Tibial artery (tissue), 4 donors: ENCODE results near the gene KDM4B.

ENCODE experiments used
- DNase-seq, 2 donors: peaks; one replicate each; pipeline ENCODE4 v3.0.0-alpha.2; 2019
- H3K27ac ChIP-seq, 2 donors: fragments of 200-600 bp; sonication (generic) in 1 of 2; 1 replicate in 1 of 2; 2 replicates in 1 of 2; pipeline ENCODE4 v1.5.1; 2018 to 2019; ENCODE audit warnings: mild to moderate bottlenecking in 1 of 2
- H3K27me3 ChIP-seq, 2 donors: fragments of 200-600 bp; sonication (generic) in 1 of 2; one replicate each; pipeline versions ENCODE4 v1.5.1 to v1.6.0; 2016 to 2019
- H3K36me3 ChIP-seq, 3 donors: fragments of 200-600 bp; sonication (generic) in 2 of 3; one replicate each; pipeline ENCODE4 v1.5.1; 2016 to 2019; ENCODE audit warnings: mild to moderate bottlenecking in 2 of 3
- H3K4me1 ChIP-seq, 4 donors: fragments of 200-600 bp; sonication (generic) in 2 of 4; 1 replicate in 3 of 4; 2 replicates in 1 of 4; pipeline ENCODE4 v1.5.1; 2016 to 2019
- H3K4me3 ChIP-seq, 2 donors: fragments of 200-600 bp; sonication (generic) in 1 of 2; 1 replicate in 1 of 2; 2 replicates in 1 of 2; pipeline ENCODE4 v1.5.1; 2018 to 2019; ENCODE audit warnings: mild to moderate bottlenecking in 2 of 2
- H3K9me3 ChIP-seq, 3 donors: fragments of 200-600 bp; sonication (generic) in 1 of 3; one replicate each; pipeline ENCODE4 v1.5.1; 2016 to 2019
- CTCF ChIP-seq, 2 experiments: fragments of 200-600 bp in 1 of 2; fragments of 450-650 bp in 1 of 2; IDR thresholded peaks; one replicate each; pipeline ENCODE4 v1.5.1; 2017 to 2019; ENCODE audit warnings: antibody characterized with exemption in 2 of 2, mild to moderate bottlenecking in 1 of 2, moderate library complexity in 1 of 2
- intact Hi-C: fragments of 100-400 bp; cut with DNase I; formaldehyde crosslinking; loops from one replicate; pipeline ENCODE4 v1.15.0; 2023; ENCODE audit warnings: low total_unique reads

KDM4B gene

DNA sequence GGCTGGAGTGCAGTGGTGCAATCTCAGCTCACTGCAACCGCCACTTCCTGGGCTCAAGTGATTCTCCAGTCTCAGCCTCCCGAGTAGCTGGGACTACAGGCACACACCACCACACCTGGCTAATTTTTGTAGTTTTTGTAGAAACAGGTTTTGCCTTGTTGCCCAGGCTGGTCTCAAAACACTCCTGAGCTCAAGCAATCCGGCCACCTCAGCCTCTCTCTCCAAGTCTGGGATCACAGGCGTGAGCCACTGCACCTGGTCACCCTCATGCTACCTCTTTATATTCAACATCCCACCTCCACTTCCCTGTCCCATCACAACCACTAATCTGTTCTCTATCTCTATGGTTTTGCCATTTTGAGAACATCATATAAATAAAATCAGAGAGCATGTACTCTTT is 216.0 kb downstream of the KDM4B start:
- no peaks in the 10 kb centered on the region for H3K4me1 ChIP-seq
- TF ChIP-seq CTCF (IDR thresholded peaks at IDR 0.05), result no peak
- no peaks in the 10 kb centered on the region for H3K36me3 ChIP-seq
- H3K4me3 ChIP-seq, result no peak overlapping the region
- no peaks in the 10 kb centered on the region for H3K27me3 ChIP-seq
- no peak for DNase-seq
- intact Hi-C loops, result no loop called here
- H3K9me3 ChIP-seq, result no peaks in the 10 kb centered on the region
- no peak overlapping the region for H3K27ac ChIP-seq

DNA sequence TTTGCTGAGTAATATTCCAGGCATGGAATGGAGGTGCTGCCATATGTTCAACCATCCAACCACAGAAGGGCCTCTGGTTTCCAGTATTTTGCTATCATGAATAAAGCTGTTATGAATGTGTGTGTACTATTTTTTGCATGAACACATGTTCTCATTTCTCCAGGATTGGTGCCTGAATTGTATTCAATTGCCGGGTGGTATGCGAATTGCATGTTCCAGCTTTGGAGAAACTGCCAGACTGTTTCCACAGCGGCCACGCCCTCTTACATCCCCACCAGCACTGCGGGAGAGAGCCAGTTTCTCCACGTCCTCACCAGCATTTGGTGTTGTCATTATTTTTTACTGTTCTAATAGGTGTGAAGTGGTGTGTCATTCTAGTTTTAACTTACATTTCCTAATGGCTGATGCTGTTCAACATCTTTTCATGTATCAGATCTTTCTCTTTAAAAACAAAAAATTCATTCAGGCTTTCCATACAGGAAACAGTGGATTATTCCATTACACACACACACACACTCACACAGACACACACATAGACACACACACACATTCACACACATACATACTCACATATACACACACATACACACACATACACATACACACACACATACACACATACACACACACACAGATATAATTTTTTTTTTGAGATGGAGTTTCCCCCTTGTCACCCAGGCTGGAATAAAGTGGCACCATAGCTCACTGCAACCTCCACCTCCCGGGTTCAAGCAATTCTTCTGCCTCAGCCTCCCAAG is 217.6 kb downstream of the KDM4B start:
- H3K4me1 ChIP-seq, result no peaks in the 10 kb centered on the region
- intact Hi-C loops, result no loop called here
- no peak overlapping the region for H3K4me3 ChIP-seq
- no peak for DNase-seq
- no peaks in the 10 kb centered on the region for H3K36me3 ChIP-seq
- H3K27me3 ChIP-seq, result no peaks in the 10 kb centered on the region
- H3K9me3 ChIP-seq, result no peaks in the 10 kb centered on the region
- H3K27ac ChIP-seq, result no peak overlapping the region
- TF ChIP-seq CTCF (IDR thresholded peaks at IDR 0.05), result no peak

- Histone ChIP-seq H3K4me1 (no peaks in the 10 kb centered on the region), H3K4me3 (no peak overlapping the region), H3K9me3 (no peaks in the 10 kb centered on the region), H3K27me3 (no peaks in the 10 kb centered on the region), H3K36me3 (no peaks in the 10 kb centered on the region), H3K27ac (no peak overlapping the region)
- intact Hi-C loops, result no loop called here
- no peak for TF ChIP-seq CTCF (IDR thresholded peaks at IDR 0.05)
- no peak for DNase-seq
Measured at GRCh38 chr19:5188548-5189317, 219.8 kb downstream of the KDM4B start.

DNA sequence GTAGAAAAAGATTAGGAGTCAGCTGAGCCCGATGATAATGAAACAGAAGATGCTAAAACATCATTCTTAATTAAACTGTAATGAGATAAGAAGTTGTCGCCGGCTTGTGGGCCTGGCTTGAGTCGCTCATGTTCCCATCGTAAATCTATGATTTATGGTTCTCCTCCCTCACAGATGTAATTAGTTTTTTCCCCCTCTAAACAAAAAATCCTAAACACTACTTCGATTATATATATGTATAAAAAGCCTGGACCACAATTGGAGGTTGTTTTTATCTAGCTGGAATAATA is 220.3 kb downstream of the KDM4B start:
- DNase-seq, result no peak
- Histone ChIP-seq H3K4me3 (no peak overlapping the region), H3K27ac (no peak overlapping the region), H3K27me3 (no peaks in the 10 kb centered on the region), H3K36me3 (no peaks in the 10 kb centered on the region), H3K4me1 (no peaks in the 10 kb centered on the region), H3K9me3 (no peaks in the 10 kb centered on the region)
- intact Hi-C loops, result no loop called here
- no peak for TF ChIP-seq CTCF (IDR thresholded peaks at IDR 0.05)

DNA sequence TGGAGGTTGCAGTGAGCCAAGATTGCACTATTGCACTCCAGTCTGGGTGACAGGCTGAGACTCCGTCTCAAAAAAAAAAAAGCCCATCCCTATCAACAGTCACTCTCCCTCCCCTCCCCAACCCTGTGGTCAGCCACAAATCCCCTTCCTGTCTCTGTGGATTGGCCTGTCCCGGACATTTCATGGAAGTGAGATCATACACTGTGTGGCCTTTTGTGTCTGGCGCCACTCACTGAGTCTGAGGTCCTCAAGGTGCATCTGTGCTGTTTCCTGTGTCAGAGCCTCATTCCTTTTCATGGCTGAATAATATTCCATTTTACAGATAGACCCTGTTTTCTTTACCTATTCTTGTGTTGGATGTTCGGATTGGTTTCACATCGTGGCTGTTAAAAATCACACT is 222.2 kb downstream of the KDM4B start:
- Histone ChIP-seq H3K36me3 (no peaks in the 10 kb centered on the region), H3K27me3 (no peaks in the 10 kb centered on the region), H3K4me1 (no peaks in the 10 kb centered on the region), H3K4me3 (no peak overlapping the region), H3K27ac (no peak overlapping the region), H3K9me3 (no peaks in the 10 kb centered on the region)
- intact Hi-C loops, result no loop called here
- TF ChIP-seq CTCF (IDR thresholded peaks at IDR 0.05), result no peak
- DNase-seq, result no peak
